K562 (cell line): Measurements from ENCODE around the gene GTPBP6. TPM values are rescaled to one million over a fixed set of nuclear protein-coding genes. Genes with fewer than 3 reads are reported as not detected.

Experiments
- ATAC-seq: fragments of 200-7000 bp; cut with Tn5 transposase; 3 replicates; pipeline ENCODE4 v1.9.1; 2020; ENCODE audit warnings: moderate library complexity
- BruUV-seq: library from RNA; stranded (reverse); fragments of 400-500 nt; replicated peaks from 2 replicates; lab custom pipeline; 2021; lab: Mats Ljungman, UMichigan
- CTCF ChIA-PET: fragments of 300-600 bp; formaldehyde crosslinking; extraction: SDS; loops from one replicate; lab custom pipeline; 2021; ENCODE audit warnings: low intra/inter-chr PET ratio; lab: Yijun Ruan, JAX
- POLR2A ChIA-PET: fragments of 300-600, 350-650 bp; sonication (Branson Sonifier 250); formaldehyde crosslinking; extraction: SDS; loops from one replicate; lab custom pipeline; 2021; ENCODE audit warnings: antibody characterized with exemption, inconsistent platforms; lab: Yijun Ruan, JAX
- DNase-seq, 4 experiments: peaks; one replicate each; pipeline versions ENCODE4 v3.0.0 to v3.0.0-alpha.2; 2011 to 2018; ENCODE audit warnings: low spot score in 3 of 4, mixed read lengths in 3 of 4; ENCODE audit errors: extremely low read depth in 1 of 4
- FAIRE-seq: peaks from 2 replicates; lab custom pipeline; 2011; peaks lifted over from hg19 to GRCh38; lab: Jason Lieb, UNC
- H2AFZ ChIP-seq: 2 replicates; pipeline ENCODE4 v1.6.0; 2011; ENCODE audit warnings: low read depth, low read length, control low read depth, inconsistent platforms
- H3K27ac ChIP-seq: fragments of 200-600 bp; 3 replicates; pipeline ENCODE4 v1.8.0; 2011; ENCODE audit warnings: low read depth, mild to moderate bottlenecking, control low read depth, inconsistent platforms, low read length, moderate library complexity, mixed read lengths; ENCODE audit errors: extremely low read depth
- H3K27me3 ChIP-seq, 2 experiments: fragments of 300-600 bp in 1 of 2; 2 replicates in 1 of 2; 3 replicates in 1 of 2; pipeline versions ENCODE4 v1.6.0 to v1.8.0; 2011; ENCODE audit warnings: inconsistent platforms in 2 of 2, low read length in 2 of 2, mild to moderate bottlenecking in 1 of 2, mixed read lengths in 1 of 2, moderate library complexity in 1 of 2; ENCODE audit not compliant: control insufficient read depth in 2 of 2, insufficient read depth in 2 of 2
- H3K36me3 ChIP-seq: fragments of 300-600 bp; 3 replicates; pipeline ENCODE4 v1.8.0; 2011; ENCODE audit warnings: mild to moderate bottlenecking, low read length, inconsistent platforms; ENCODE audit not compliant: control insufficient read depth, insufficient read depth
- H3K4me1 ChIP-seq, 2 experiments: fragments of 200-600 bp in 1 of 2; replicated peaks in 1 of 2; 2 replicates in 1 of 2; 3 replicates in 1 of 2; pipeline versions ENCODE4 v1.5.1 to v1.8.0; 2011; ENCODE audit warnings: inconsistent platforms in 2 of 2, low read length in 2 of 2, mild to moderate bottlenecking in 1 of 2, mixed read lengths in 1 of 2, moderate library complexity in 1 of 2; ENCODE audit not compliant: control insufficient read depth in 2 of 2, insufficient read depth in 2 of 2
- H3K4me2 ChIP-seq: 2 replicates; pipeline ENCODE4 v1.6.1; 2011; ENCODE audit warnings: low read length, control low read depth, inconsistent platforms, mixed read lengths; ENCODE audit not compliant: insufficient read depth
- H3K4me3 ChIP-seq: fragments of 200-600 bp; sonication (generic), shearing (Covaris generic); 2 replicates; pipeline ENCODE4 v1.5.1; 2016; ENCODE audit warnings: control low read depth, inconsistent platforms
- H3K79me2 ChIP-seq: fragments of 200-600 bp; 3 replicates; pipeline ENCODE4 v1.8.0; 2011; ENCODE audit warnings: low read length, inconsistent platforms; ENCODE audit not compliant: control insufficient read depth, insufficient read depth
- H3K9ac ChIP-seq, 2 experiments: 2 replicates each; pipeline versions ENCODE4 v1.6.0 to v1.6.1; 2011; ENCODE audit warnings: low read depth in 2 of 2, low read length in 2 of 2, control low read depth in 1 of 2, inconsistent platforms in 1 of 2, mild to moderate bottlenecking in 1 of 2, mixed read lengths in 1 of 2; ENCODE audit not compliant: insufficient read depth in 1 of 2
- H3K9me1 ChIP-seq: one replicate; pipeline ENCODE4 v1.6.0; 2011; ENCODE audit warnings: inconsistent platforms, mild to moderate bottlenecking, low read length, moderate library complexity; ENCODE audit not compliant: control insufficient read depth, insufficient read depth
- H3K9me3 ChIP-seq: replicated peaks from 2 replicates; pipeline ENCODE4 v1.5.1; 2011; ENCODE audit warnings: low read depth, low read length, inconsistent platforms; ENCODE audit not compliant: control insufficient read depth, insufficient read depth
- H4K20me1 ChIP-seq: replicated peaks from 2 replicates; pipeline ENCODE4 v1.6.1; 2011; ENCODE audit warnings: low read length, inconsistent platforms, mixed read lengths; ENCODE audit not compliant: control insufficient read depth, insufficient read depth
- ARID3B ChIP-seq: fragments of 250-450 bp; sonication (Bioruptor Pico); IDR thresholded peaks from 2 replicates; pipeline ENCODE4 v1.4.0; 2020; ENCODE audit warnings: borderline replicate concordance
- BCOR ChIP-seq: fragments of 450-650 bp; IDR thresholded peaks from 2 replicates; pipeline ENCODE4 v1.6.1; 2016
- HDAC1 ChIP-seq, 2 experiments: fragments of 450-650 bp; IDR thresholded peaks; 2 replicates each; pipeline ENCODE4 v1.6.1; 2016 to 2017; ENCODE audit warnings: inconsistent platforms in 1 of 2, mild to moderate bottlenecking in 1 of 2, moderate library complexity in 1 of 2
- KDM2B ChIP-seq: fragments of 250-450 bp; sonication (Bioruptor Pico); IDR thresholded peaks from 2 replicates; pipeline ENCODE4 v1.8.0; 2021; ENCODE audit warnings: mild to moderate bottlenecking, moderate library complexity
- NBN ChIP-seq: fragments of 450-650 bp; IDR thresholded peaks from 2 replicates; pipeline ENCODE4 v1.6.1; 2016; ENCODE audit warnings: low read depth, mild to moderate bottlenecking
- NCOR1 ChIP-seq: fragments of 450-650 bp; IDR thresholded peaks from 2 replicates; pipeline ENCODE4 v1.6.1; 2016; ENCODE audit warnings: mild to moderate bottlenecking, moderate library complexity
- NR2C2 ChIP-seq, 2 experiments: fragments of 200-800 bp in 1 of 2; sonication (Bioruptor generic) in 1 of 2; sonication (generic) in 1 of 2; formaldehyde crosslinking in 1 of 2; IDR thresholded peaks; 2 replicates each; pipeline versions ENCODE4 v1.6.1 to v1.8.0; 2016 to 2022; ENCODE audit warnings: mild to moderate bottlenecking in 1 of 2, missing compliant biosample characterization in 1 of 2, missing genetic modification characterization in 1 of 2, missing genetic modification reagents in 1 of 2
- NR3C1 ChIP-seq: sonication (generic); formaldehyde crosslinking; IDR thresholded peaks from 2 replicates; pipeline ENCODE4 v1.8.1; 2022; ENCODE audit warnings: missing genetic modification reagents
- RBBP5 ChIP-seq: fragments of 200-600 bp; sonication (generic); IDR thresholded peaks from 2 replicates; pipeline ENCODE4 v1.6.1; 2012; ENCODE audit warnings: borderline replicate concordance, mild to moderate bottlenecking, low read length, control low read depth, inconsistent platforms; ENCODE audit not compliant: insufficient read depth, poor library complexity, severe bottlenecking
- RFX5 ChIP-seq: IDR thresholded peaks from 2 replicates; pipeline ENCODE4 v1.6.1; 2011; ENCODE audit warnings: low read depth, mild to moderate bottlenecking, improper control_type of control experiment, low read length
- SREBF1 ChIP-seq: fragments of 150-350 bp; IDR thresholded peaks from 2 replicates; pipeline ENCODE4 v1.6.1; 2014; ENCODE audit warnings: antibody characterized with exemption, low read depth, low read length, borderline replicate concordance
- STAG1 ChIP-seq: sonication (generic); formaldehyde crosslinking; IDR thresholded peaks from 2 replicates; pipeline ENCODE4 v1.5.0; 2020; ENCODE audit warnings: missing genetic modification reagents, borderline replicate concordance
- ZNF134 ChIP-seq: fragments of 250-450 bp; sonication (Bioruptor Pico); conservative IDR thresholded peaks from 2 replicates; pipeline ENCODE4 v1.4.0; 2020
- ZNF41 ChIP-seq: fragments of 250-450 bp; sonication (Bioruptor Pico); conservative IDR thresholded peaks from 2 replicates; pipeline ENCODE4 v1.4.0; 2020; ENCODE audit warnings: mild to moderate bottlenecking
- ZNF511 ChIP-seq: sonication (generic); formaldehyde crosslinking; IDR thresholded peaks from 2 replicates; pipeline ENCODE4 v1.8.0; 2022; ENCODE audit warnings: mild to moderate bottlenecking, missing genetic modification reagents
- ZNF830 ChIP-seq: fragments of 250-450 bp; sonication (Bioruptor Pico); IDR thresholded peaks from 2 replicates; pipeline ENCODE4 v1.5.0; 2021; ENCODE audit warnings: mild to moderate bottlenecking
- WGBS: fragments of 100-300 bp; shearing (Covaris generic); methylation state at CpG from one replicate; pipeline ENCODE4 v1.1.6; 2016; ENCODE audit warnings: low coverage, mixed read lengths; ENCODE audit not compliant: insufficient coverage; ENCODE audit errors: missing lambda C conversion rate; 5-methylcytosine and 5-hydroxymethylcytosine counted together
- in situ Hi-C: fragments of 300-500 bp; cut with MboI; formaldehyde crosslinking; loops from 4 replicates; pipeline ENCODE4 v1.15.0; 2018; ENCODE audit warnings: inconsistent platforms, mixed read lengths
- intact Hi-C: fragments of 100-400 bp; cut with micrococcal nuclease; formaldehyde crosslinking; loops from 2 replicates; pipeline ENCODE4 v1.14.2; 2022
- polyA plus RNA-seq, 8 experiments: library from polyadenylated mRNA; depleted of rRNA in 4 of 8; stranded (reverse) in 5 of 8; unstranded in 3 of 8; fragments of >200 nt; fragmentation: Nextera tagmentation in 2 of 8; fragmentation: Illumina TruSeq in 1 of 8; extraction: Ambion mirVana in 2 of 8; extraction: Trizol in 1 of 8; gene quantifications; 2 replicates each; pipeline versions ENCODE4 v1.2.1 to v1.2.3, GENCODE V29; 2011 to 2014; ENCODE audit warnings: inconsistent platforms in 1 of 8, missing spikeins in 1 of 8
- total RNA-seq, 7 experiments: library from RNA; depleted of rRNA in 6 of 7; stranded (reverse); fragments of >200 nt in 6 of 7; fragmentation: Illumina TruSeq in 2 of 7; extraction: Trizol in 2 of 7; gene quantifications; 2 replicates each; pipeline versions ENCODE4 v1.2.1 to v1.2.3, GENCODE V29; 2011 to 2021; ENCODE audit warnings: low replicate concordance in 1 of 7
- TF ChIP-seq, protein P1 (sequence below), 2 experiments: IDR thresholded peaks; 2 replicates each; pipeline ENCODE4 v1.6.1; 2012; ENCODE audit warnings: improper control_type of control experiment in 2 of 2, low read depth in 2 of 2, low read length in 2 of 2, borderline replicate concordance in 1 of 2

Gene GTPBP6
- total and polyA plus RNA-seq, 9 of the 15 experiments (the other 6 are each of a cell fraction or from before 2014, with no cell fraction given), result 0.24 to 35.2 (median 8.0) TPM

GRCh38 chrX:265502-265901 lies 53.1 kb downstream of the GTPBP6 start:
- H3K4me2 ChIP-seq, result no peak overlapping the region
- intact Hi-C loops (no loop called here), in situ Hi-C loops (no loop called here)
- DNase-seq (no peak), FAIRE-seq (no peak), ATAC-seq (no peak)
- no TSS peak for BruUV-seq
- H3K4me1 ChIP-seq, result peaks cover 6 to 15% of the 10 kb centered on the region in 2 experiments
- H3K9ac ChIP-seq, result no peak overlapping the region
- no peaks in the 10 kb centered on the region for H3K36me3 ChIP-seq
- H3K9me3 ChIP-seq, result no peaks in the 10 kb centered on the region
- H3K27me3 ChIP-seq, result no peaks in the 10 kb centered on the region; a peak in 1 of 5 replicates
- H2AFZ ChIP-seq, result no peak overlapping the region
- no peaks in the 10 kb centered on the region for H3K79me2 ChIP-seq
- POLR2A ChIA-PET, result no interaction called here
- CTCF ChIA-PET, result no interaction called here
- 0 out of 2 replicates have a peak, but pooled peaks cover 5% of the 10 kb centered on the region for H4K20me1 ChIP-seq
- no peak overlapping the region for H3K27ac ChIP-seq
- no peak overlapping the region for H3K4me3 ChIP-seq
- H3K9me1 ChIP-seq, result no peaks in the 10 kb centered on the region
- 6% methylated on average over 2 of the region's 8 CpGs for WGBS
- TF ChIP-seq HDAC1 (IDR thresholded peaks at IDR 0.05) (no peak), NR3C1 (CRISPR knock-in tag) (no peak), SREBF1 (no peak), NBN (no peak), BCOR (no peak), ZNF511 (CRISPR knock-in tag) (no peak), NCOR1 (no peak), KDM2B (CRISPR knock-in tag) (no peak), NR2C2 (CRISPR knock-in tag; IDR thresholded peaks at IDR 0.05) (no peak), NR2C2 (tag; IDR thresholded peaks at IDR 0.05) (no peak), ZNF134 (CRISPR knock-in tag) (no peak), ZNF41 (CRISPR knock-in tag) (no peak), ARID3B (no peak), STAG1 (CRISPR knock-in tag) (no peak), ZNF830 (CRISPR knock-in tag) (no peak), RFX5 (no peak), RBBP5 (no peak)
- TF ChIP-seq, protein P1, sequence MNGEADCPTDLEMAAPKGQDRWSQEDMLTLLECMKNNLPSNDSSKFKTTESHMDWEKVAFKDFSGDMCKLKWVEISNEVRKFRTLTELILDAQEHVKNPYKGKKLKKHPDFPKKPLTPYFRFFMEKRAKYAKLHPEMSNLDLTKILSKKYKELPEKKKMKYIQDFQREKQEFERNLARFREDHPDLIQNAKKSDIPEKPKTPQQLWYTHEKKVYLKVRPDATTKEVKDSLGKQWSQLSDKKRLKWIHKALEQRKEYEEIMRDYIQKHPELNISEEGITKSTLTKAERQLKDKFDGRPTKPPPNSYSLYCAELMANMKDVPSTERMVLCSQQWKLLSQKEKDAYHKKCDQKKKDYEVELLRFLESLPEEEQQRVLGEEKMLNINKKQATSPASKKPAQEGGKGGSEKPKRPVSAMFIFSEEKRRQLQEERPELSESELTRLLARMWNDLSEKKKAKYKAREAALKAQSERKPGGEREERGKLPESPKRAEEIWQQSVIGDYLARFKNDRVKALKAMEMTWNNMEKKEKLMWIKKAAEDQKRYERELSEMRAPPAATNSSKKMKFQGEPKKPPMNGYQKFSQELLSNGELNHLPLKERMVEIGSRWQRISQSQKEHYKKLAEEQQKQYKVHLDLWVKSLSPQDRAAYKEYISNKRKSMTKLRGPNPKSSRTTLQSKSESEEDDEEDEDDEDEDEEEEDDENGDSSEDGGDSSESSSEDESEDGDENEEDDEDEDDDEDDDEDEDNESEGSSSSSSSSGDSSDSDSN (IDR thresholded peaks at IDR 0.05; ENCODE audit: borderline replicate concordance in 1 of 2, low read depth in 2 of 2, low read length in 2 of 2), result no peak
